H1 (cell line): ENCODE measurements around the gene SATB2.

Experiments used
- PHF8 ChIP-seq: fragments of 200-600 bp; sonication (generic); conservative IDR thresholded peaks from 2 replicates; pipeline ENCODE4 v1.7.1; 2012; ENCODE audit warnings: low read depth, mild to moderate bottlenecking, inconsistent platforms, low read length, moderate library complexity
- SP1 ChIP-seq: IDR thresholded peaks from 2 replicates; pipeline ENCODE4 v1.6.1; 2011; ENCODE audit warnings: low read depth, low read length

DNA sequence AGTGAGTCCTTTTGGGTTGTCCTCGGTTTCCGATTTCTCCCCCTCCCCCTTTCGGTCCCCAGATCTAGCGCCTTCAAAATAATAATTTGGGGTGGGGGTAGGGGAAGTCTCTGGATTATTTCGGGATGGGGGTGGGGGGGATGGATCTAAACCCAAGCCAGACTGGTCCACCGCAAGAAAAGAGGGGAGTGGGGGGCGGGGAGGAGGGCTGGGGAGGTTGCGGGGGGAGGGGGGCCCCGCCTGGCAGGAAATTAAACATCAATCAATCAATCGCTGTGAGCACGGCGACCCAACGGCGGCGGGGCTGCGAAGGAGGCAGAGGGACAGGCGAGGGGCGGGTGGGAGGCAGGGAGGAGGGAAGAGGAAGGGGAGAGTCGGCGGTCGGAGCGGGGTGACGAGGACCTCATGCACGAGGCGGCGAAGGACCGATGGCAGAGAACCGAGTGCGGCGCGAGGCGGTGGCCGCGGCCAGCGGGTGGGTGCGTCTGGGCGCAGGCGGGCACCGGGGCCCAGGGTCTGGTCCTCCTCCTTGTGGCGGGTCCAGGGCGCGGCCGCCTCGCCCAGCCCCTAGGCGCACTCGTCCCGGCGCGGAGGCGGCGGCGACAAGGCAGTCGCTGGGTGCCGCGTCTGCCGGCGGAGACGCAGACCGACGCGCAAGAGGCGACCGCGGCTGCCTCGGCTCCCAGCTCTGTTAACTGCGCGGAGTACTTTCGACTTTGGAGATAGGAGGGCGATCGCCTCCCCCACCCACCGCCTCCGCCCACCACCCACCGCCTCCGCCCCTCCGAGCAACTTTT is 468 bp upstream of the SATB2 start:
- TF ChIP-seq PHF8, result no peak
- no peak for TF ChIP-seq SP1
